Measurements from ENCODE around the gene CCDC170.

Gene CCDC170

GRCh38 chr6:151632415-151632987, 138.7 kb downstream of the CCDC170 start:
- Histone ChIP-seq H3K27me3 (replicated peaks; ENCODE audit: insufficient read depth, low read length) (no peaks in the 10 kb centered on the region), H3K36me3 (replicated peaks; ENCODE audit: insufficient read depth, low read length) (no peaks in the 10 kb centered on the region), H3K9ac (ENCODE audit: low read length) (no peak overlapping the region), H2AFZ (ENCODE audit: low read length) (no peak overlapping the region), H4K20me1 (ENCODE audit: insufficient read depth, low read length) (no peaks in the 10 kb centered on the region), H3K4me3 (ENCODE audit: low read length) (no peak overlapping the region), H3K9me2 (replicated peaks; ENCODE audit: insufficient read depth, low read length) (no peaks in the 10 kb centered on the region), H3K9me3 (replicated peaks; ENCODE audit: insufficient read depth, low read length) (no peaks in the 10 kb centered on the region), H3K27ac (ENCODE audit: low read length) (no peak overlapping the region), H3K4me2 (ENCODE audit: low read depth, low read length) (no peak overlapping the region), H3K4me1 (ENCODE audit: low read length) (no peaks in the 10 kb centered on the region), H3F3A (ENCODE audit: insufficient read depth, low read length) (no peaks in the 10 kb centered on the region), H3K79me2 (ENCODE audit: low read length) (no peaks in the 10 kb centered on the region)
- TF ChIP-seq EZH2phosphoT487 (IDR thresholded peaks at IDR 0.05; ENCODE audit: low read length), result no peak
- no peak for TF ChIP-seq CTCF (IDR thresholded peaks at IDR 0.05; ENCODE audit: low read length)
- TF ChIP-seq EZH2 (optimal IDR thresholded peaks at IDR 0.05; ENCODE audit: low read depth, low read length), result no peak
- no peak for DNase-seq

- no peak overlapping the region for H2AFZ ChIP-seq (ENCODE audit: low read length)
- no peaks in the 10 kb centered on the region for H3F3A ChIP-seq (ENCODE audit: insufficient read depth, low read length)
- no peak overlapping the region for H3K4me3 ChIP-seq (ENCODE audit: low read length)
- no peak for DNase-seq
- H3K4me1 ChIP-seq (ENCODE audit: low read length), result no peaks in the 10 kb centered on the region
- no peaks in the 10 kb centered on the region for H3K79me2 ChIP-seq (ENCODE audit: low read length)
- no peak overlapping the region for H3K27ac ChIP-seq (ENCODE audit: low read length)
- no peak overlapping the region for H3K4me2 ChIP-seq (ENCODE audit: low read depth, low read length)
- no peaks in the 10 kb centered on the region for H3K9me2 ChIP-seq (replicated peaks; ENCODE audit: insufficient read depth, low read length)
- H3K36me3 ChIP-seq (replicated peaks; ENCODE audit: insufficient read depth, low read length), result no peaks in the 10 kb centered on the region
- H3K9ac ChIP-seq (ENCODE audit: low read length), result no peak overlapping the region
- no peaks in the 10 kb centered on the region for H3K9me3 ChIP-seq (replicated peaks; ENCODE audit: insufficient read depth, low read length)
- TF ChIP-seq EZH2phosphoT487 (IDR thresholded peaks at IDR 0.05; ENCODE audit: low read length), result no peak
- TF ChIP-seq CTCF (IDR thresholded peaks at IDR 0.05; ENCODE audit: low read length), result no peak
- no peak for TF ChIP-seq EZH2 (optimal IDR thresholded peaks at IDR 0.05; ENCODE audit: low read depth, low read length)
- no peaks in the 10 kb centered on the region for H3K27me3 ChIP-seq (replicated peaks; ENCODE audit: insufficient read depth, low read length)
- no peaks in the 10 kb centered on the region for H4K20me1 ChIP-seq (ENCODE audit: insufficient read depth, low read length)
Measured at GRCh38 chr6:151633526-151634335, 139.9 kb downstream of the CCDC170 start.

- TF ChIP-seq CTCF (IDR thresholded peaks at IDR 0.05; ENCODE audit: low read length), result no peak
- TF ChIP-seq EZH2phosphoT487 (IDR thresholded peaks at IDR 0.05; ENCODE audit: low read length), result no peak
- TF ChIP-seq EZH2 (optimal IDR thresholded peaks at IDR 0.05; ENCODE audit: low read depth, low read length), result no peak
- Histone ChIP-seq H3K4me2 (ENCODE audit: low read depth, low read length) (no peak overlapping the region), H3K4me1 (ENCODE audit: low read length) (no peaks in the 10 kb centered on the region), H4K20me1 (ENCODE audit: insufficient read depth, low read length) (no peaks in the 10 kb centered on the region), H3K36me3 (replicated peaks; ENCODE audit: insufficient read depth, low read length) (no peaks in the 10 kb centered on the region), H2AFZ (ENCODE audit: low read length) (no peak overlapping the region), H3K79me2 (ENCODE audit: low read length) (no peaks in the 10 kb centered on the region), H3K4me3 (ENCODE audit: low read length) (no peak overlapping the region), H3F3A (ENCODE audit: insufficient read depth, low read length) (no peaks in the 10 kb centered on the region), H3K27me3 (replicated peaks; ENCODE audit: insufficient read depth, low read length) (no peaks in the 10 kb centered on the region), H3K9me3 (replicated peaks; ENCODE audit: insufficient read depth, low read length) (no peaks in the 10 kb centered on the region), H3K27ac (ENCODE audit: low read length) (no peak overlapping the region), H3K9ac (ENCODE audit: low read length) (no peak overlapping the region), H3K9me2 (replicated peaks; ENCODE audit: insufficient read depth, low read length) (no peaks in the 10 kb centered on the region)
- DNase-seq, result no peak
Measured at GRCh38 chr6:151634336-151634720, 140.5 kb downstream of the CCDC170 start.

Measured in MM.1S (cell line).